ENCODE data around the gene OR2B2.
"Not testable (repeated sequence)": the region's sequence is repeated elsewhere in the genome, so short reads cannot be mapped to it uniquely, and the experiment has no call there.

Gene OR2B2

DNA sequence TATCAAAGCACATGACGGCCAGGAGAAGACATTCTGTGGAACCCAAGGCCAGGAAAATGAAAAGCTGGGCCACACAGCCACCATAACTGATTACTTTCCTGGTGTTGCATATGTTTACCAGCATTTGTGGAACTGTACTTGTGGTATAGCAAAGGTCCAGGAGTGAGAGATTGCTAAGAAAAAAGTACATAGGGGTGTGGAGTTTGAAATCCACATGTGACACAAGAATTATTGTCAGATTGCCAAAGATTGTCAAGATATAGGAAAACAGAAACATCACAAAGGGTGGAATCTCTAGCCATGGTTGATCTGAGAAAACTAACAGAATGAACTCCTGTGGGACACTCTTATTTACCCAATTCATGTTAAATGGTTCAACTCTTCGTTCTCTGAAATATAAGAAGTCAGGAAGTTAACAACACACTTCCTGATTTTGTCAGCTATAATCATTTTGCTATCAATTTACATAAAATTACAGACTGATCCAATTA, at the start of gene OR2B2:
Gene OR2B2 (minus strand): TSS at position 441 of the 491 bp plus-strand sequence. CDS start 77 bp downstream, at position 364.
- no peak for DNase-seq

DNA sequence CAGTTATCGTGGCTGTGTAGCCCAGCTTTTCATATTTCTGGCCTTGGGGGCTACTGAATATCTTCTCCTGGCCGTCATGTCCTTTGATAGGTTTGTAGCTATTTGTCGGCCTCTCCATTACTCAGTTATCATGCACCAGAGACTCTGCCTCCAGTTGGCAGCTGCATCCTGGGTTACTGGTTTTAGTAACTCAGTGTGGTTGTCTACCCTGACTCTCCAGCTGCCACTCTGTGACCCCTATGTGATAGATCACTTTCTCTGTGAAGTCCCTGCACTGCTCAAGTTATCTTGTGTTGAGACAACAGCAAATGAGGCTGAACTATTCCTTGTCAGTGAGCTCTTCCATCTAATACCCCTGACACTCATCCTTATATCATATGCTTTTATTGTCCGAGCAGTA, 45.3 kb upstream of the OR2B2 start:
- no peak for DNase-seq

DNA sequence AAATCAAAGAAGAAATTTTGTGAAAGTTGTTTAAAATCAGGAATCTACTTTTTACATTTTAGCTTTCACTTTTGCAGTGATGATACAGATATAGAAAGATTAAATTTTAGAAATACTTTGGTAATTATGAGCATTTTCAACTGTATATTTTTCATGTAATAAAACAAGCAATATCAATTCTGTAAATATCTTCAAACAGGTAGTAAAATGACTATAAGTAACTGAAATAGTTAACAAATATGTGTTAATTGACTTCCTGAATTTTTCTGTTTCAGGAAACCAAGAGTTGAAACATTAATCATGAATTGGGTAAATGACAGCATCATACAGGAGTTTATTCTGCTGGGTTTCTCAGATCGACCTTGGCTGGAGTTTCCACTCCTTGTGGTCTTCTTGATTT, 44.7 kb upstream of the OR2B2 start, which contains the start of gene OR2B6:
Gene OR2B6 (plus strand): TSS at position 301 of the 400 bp plus-strand sequence. CDS start 0 bp downstream, at position 301.
- DNase-seq = no peak

DNA sequence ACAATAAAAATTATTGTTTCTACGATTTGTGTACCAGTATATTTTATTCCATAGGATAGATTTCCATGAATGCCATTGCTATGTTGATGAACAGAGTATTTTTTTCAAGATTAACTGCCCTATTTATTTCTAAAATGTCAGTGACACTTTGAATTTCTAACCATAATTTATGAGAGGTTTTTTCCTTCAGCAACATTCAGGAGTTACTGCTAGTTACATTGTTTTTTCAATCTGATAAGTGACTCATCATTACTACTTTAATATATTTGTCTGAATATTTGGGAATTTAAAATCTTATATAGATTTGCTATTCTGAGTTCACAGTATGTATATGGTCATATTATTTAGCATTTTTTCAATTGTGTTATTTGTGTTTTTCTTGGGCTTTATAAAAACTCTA, 38.8 kb upstream of the OR2B2 start:
- no peak for DNase-seq

DNA sequence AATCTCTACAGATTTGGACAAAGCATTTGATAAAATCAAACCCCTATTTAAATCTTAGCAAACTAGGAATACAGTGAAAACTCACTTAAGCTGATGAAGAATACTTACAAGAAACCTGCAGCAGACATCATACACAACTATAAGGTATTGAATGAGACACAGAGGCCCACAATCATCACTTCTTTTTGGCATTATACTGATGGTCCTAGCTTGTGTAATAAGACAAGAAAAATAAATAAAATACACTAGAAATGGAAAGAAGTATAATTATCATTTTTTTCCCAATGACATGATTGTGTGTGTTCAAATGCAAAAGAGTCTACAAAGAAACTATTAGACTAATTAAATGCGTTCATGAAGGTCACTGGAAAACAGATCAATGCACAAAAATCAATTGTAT, 36.0 kb upstream of the OR2B2 start:
- no peak for DNase-seq

DNA sequence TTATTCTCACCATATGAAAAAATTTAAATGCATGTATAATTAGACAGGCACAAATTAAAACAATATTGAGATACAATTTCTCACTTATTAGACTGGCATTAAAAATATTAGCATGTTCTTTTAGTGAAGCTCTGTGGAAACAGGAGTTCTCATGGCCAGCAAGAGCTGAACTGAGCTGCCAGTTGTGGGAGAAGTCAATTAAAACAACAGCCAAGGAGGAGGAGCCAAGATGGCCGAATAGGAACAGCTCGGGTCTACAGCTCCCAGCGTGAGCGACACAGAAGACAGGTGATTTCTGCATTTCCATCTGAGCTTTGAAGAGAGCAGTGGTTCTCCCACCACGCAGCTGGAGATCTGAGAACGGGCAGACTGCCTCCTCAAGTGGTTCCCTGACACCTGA, 30.9 kb upstream of the OR2B2 start:
- not testable (repeated sequence) for DNase-seq

DNA sequence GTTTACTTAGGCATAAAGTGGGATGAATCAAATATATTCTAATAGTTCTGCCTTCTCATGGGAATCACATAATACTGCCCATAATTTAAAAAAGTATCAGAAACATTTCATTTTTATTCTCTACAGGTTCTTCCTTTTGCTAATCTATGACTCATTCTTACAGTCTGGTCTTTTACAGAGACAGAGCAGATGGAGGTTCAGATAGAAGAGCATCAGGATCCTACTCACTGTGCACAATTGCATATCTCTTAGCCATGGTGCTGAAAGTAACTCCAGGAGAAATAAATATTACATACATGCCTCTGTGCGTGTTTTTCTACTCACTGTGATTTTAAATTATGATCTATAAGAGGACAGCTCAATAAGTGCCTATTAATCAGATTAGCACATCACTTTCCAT, 28.6 kb upstream of the OR2B2 start:
- DNase-seq = no peak

DNA sequence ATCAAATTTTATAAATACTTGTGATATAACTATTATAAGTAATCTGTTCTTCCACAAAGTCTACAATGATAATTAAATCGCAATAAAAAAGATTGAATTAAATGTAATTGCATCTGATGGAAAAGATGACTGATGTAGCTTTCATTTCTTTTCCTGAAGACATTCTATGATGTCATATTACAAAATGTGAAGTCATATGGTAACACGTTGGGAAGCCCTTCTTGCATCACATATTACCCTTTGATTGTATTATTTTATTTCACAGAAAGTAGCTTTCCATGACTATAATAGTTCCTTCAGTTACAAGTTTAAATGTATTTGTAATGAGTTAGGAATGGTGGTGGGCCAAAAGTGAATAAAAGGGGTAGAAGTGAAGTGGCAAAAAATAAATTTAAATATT, 19.0 kb upstream of the OR2B2 start:
- no peak for DNase-seq

DNA sequence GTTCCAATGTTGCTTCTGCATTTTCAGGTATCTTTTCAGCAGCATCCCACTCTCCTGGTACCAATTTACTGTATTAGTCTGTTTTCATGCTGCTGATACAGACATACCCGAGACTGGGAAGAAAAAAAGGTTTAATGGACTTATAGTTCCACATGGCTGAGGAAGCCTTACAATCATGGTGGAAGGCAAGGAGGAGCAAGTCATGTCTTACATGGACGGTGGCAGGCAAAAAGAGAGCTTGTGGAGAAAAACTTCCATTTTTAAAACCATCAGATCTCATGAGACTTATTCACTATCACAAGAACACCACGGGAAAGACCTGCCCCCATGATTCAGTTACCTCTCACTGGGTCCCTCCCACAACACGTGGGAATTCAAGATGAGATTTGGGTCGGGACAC, 17.7 kb upstream of the OR2B2 start:
- not testable (repeated sequence) for DNase-seq

DNA sequence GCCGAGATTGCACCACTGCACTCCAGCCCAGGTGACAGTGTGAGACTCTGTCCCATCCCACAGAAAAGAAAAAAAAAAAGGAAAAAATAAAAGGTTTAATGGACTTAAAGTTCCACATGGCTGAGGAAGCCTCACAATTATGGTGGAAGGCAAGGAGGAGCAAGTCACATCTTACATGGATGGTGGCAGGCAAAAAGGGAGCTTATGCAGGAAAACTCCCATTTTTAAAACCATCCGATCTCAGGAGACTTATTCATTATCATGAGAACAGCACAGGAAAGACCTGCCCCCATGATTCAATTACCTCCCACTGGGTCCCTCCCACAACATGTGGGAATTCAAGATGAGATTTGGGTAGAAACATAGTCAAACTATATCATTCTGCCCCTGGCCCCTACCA, 15.8 kb upstream of the OR2B2 start:
- not testable (repeated sequence) for DNase-seq

DNA sequence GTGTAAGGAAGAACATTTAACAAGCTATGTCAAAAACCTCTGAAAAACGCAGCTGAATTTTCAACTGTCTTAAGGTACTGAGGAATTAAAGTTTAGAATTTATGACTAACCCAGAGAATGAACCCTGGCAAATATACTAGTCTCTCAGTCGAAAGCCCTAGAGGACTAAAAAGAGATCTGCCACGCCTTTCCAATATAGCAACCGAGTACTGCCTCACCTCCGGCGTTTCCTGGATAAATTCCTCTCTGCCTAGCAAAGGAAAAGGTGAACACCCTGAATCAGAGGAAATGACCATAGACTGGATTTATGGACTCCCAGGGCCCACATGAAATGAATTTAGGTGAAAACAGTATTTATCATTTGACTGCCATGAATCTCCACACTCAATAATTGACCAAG, 12.0 kb upstream of the OR2B2 start:
- no peak for DNase-seq

DNA sequence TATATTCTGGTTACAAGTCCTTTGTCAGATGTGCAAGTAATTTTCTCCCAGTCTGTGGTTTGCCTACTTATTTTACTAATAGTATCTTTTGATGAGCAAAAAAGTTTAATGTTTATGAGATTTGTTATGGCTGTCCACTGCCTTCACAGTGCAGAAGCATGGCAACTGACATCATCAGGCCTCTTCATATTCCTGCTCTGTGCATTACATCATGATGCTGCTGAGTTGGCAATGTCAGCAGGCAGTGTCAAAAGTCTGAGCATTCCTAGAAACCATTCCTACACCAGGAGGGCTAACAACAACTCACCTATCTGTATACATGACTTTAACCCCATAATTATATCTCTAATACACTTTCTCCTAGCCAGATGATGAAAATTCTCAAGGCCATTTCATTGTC, 10.8 kb upstream of the OR2B2 start:
- no peak for DNase-seq

DNA sequence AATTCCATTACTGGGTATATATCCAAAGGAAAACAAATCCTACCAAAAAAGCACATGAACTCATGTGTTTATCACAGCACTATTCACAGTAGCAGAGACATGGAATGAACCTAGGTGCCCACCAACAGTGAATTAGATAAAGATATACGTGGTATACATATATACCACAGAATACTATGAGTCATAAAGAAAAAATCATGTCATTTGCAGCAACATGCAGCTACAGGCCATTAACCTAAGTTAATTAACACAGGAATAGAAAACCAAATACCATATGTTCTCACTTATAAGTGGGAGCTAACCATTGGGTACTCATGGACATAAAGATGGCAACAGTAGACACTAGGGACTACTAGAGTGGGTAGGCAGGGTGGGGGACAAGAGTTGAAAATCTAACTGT, 4.2 kb downstream of the OR2B2 start:
- DNase-seq = no peak

DNA sequence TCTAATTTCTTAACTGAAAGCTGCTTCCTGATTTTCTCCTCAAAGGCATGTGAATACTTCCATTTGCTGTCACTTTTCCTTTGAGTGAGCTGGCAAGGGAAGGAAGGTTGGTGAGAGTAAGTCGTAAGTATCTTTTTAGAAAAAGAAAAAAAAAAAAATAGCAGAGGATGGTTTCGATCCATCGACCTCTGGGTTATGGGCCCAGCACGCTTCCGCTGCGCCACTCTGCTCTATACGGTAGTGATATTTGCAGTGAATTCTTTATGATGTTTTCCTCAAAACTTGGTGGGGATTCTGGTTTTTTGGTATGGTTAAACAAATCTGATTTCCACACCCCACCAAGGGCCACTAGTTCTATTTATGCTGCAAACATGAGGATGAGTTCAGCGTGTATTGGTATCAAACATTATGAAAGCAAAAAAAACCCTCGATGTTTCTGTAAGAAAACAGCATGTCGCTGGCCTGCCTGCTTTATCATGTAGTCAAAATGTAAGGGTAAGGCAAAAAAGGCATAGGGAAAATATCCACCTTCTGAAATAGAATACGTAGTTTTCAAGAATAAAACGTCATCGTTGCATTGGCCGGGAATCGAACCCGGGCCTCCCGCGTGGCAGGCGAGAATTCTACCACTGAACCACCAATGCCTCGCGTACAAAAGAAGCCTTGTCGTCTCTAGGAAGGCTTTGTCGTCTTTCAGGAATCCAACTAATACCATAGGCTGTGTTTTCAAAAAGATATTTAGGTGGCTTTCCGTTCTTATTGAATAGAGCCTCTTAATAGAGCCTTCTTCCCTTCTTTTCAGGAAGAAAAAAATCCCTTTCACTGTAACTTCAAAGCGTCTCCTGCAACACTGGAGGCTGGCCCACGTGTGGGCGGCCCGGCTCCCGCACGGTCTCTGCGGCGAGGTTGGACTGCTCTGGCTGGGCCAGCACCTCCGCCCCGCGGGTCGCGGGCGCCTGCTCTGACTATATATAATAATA, 9.6 kb downstream of the OR2B2 start:
- DNase-seq = peak; percentile 87

DNA sequence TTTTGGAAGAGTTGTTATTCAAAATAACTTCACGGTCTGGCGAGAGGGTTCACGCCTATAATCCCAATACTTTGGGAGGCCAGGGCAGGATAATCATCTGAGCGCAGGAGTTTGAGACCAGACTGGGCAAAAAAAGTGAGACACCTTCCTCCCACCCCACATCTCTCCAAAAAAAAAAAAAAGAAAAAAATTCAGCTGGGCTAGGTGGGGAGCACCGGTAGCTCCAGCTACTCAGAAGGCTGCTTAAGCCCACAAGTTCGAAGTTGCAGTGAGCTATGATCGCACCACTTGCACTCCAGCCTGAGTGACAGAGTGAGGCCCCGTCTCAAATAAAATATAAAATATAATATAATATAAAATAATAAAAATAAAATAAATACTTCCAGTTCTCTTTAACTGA, 10.4 kb downstream of the OR2B2 start:
- DNase-seq = no peak

DNA sequence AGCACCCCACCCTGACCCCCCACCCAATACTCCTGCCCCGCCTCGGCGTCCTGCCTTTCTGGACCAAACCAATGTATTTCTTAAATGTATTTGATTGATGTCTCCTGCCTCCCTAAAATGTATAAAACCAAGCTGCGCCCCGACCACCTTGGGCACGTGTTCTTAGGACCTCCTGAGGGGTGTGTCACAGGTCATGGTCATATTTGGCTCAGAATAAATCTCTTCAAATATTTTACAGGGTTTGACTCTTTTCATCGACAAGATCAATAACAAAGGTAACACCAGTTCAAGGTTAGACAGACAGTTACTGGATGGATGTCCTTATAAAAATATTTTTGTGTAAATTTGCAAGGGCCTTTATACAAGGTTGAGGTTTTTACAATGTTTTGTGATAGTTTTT, 12.0 kb downstream of the OR2B2 start:
- not testable (repeated sequence) for DNase-seq

DNA sequence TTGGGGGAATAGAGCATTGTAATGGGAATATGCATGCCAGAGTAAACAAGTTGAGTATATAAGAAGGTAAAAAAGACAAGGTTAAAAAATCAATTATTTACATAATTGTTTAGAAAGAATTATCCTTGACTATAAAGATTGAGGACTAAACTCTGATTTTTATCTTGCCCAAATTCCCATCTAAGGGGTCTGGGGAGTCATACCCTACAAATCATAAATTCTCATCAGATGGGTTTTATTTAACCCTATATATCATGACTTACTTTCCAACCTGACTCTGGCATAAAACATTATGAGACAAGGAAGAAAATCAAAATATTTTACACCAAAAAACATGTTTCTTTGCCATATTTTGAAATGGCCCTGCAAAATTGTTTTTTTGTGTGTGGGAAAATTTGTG, 12.7 kb downstream of the OR2B2 start:
- no peak for DNase-seq

DNA sequence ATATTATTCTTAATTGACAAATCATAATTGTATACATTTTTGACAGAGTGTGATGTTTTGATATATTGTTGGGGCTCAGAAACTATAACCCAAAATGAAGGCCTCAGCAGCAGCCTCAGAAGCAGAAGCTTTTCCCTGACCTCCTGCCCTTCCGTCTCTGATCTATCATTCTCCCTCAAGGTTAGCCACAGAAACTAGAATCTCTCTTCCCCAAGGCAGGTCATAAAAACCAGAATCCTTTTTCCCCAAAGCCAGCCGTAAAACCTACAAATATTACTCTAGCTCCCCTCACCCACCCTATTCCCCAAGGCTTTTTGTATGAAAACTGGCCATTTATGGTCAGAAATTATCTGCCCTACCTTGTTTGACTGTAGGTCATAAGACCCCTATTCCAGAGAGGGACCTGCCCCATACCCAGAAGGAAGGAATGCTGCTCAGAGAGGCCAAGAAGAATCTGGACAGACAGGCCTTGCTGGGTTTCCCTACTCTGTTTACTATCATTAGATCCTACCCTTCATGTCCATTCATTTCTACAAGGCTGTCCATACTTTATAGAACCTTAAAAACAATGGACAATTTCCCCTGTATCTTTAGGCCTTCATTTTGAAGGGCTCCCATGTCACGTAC, 14.5 kb downstream of the OR2B2 start:
- DNase-seq = no peak

DNA sequence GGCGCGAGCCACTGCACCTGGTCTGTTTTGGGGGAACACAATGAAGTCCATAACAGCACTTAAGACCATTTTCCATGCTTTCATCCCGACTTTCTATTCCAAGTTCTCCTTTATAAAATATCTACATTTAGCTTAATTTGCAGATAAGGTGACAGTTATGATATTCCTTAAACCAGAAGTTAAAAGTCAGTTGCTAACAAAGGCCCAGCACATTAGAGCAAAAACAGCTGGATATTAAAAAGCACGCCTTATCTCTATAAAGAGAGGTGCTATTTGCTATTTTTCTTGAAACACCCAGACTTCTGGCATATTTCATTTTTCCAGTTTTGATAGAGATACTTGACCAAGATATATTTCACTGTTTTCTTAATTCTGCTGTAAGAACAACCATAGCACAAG, 15.8 kb downstream of the OR2B2 start:
- DNase-seq = no peak

DNA sequence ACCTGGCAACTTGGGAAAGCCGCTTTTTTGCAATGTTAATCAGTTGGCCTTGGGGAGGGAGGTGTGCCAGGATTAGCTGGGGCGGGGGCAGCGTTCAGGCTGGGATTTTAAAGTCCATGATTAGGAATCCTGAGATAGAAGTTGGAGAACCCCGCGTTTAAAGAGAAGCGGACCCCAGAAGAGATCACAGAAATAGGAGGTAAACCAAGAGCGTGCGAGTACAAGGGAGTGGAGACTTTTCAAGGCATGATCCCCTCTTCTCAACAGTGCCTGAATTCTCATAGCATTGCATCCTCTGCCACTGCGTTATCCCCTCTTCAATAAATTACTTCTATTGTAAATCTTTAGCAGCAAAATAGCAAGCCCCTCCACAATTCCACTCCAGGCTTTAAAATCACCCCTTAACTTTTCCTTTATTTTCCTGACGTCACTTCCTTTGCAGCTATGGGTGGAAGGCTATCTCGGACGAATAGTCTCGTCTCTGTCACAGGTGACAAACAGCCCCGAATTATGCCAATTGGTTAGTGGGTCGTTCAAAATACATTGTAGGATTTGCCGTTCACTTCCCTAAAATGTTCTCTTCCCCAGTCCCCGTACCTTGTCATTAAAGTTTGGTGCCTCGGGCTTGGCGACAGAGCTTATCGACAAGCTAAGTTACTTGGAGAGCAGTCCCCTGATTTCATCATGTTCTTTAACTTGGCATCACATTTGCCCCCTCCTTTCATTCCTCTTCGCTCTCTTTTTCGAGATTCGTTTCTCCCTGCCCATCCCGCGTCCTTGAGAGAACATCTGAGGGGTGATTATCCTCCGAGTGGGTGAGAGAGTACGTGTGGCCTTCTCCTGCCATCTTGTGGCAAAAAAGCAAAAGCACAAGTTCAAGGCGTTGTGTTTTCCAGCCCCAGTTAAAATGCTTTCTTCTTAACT, 17.1 kb downstream of the OR2B2 start:
- DNase-seq = peak; percentile 56

DNA sequence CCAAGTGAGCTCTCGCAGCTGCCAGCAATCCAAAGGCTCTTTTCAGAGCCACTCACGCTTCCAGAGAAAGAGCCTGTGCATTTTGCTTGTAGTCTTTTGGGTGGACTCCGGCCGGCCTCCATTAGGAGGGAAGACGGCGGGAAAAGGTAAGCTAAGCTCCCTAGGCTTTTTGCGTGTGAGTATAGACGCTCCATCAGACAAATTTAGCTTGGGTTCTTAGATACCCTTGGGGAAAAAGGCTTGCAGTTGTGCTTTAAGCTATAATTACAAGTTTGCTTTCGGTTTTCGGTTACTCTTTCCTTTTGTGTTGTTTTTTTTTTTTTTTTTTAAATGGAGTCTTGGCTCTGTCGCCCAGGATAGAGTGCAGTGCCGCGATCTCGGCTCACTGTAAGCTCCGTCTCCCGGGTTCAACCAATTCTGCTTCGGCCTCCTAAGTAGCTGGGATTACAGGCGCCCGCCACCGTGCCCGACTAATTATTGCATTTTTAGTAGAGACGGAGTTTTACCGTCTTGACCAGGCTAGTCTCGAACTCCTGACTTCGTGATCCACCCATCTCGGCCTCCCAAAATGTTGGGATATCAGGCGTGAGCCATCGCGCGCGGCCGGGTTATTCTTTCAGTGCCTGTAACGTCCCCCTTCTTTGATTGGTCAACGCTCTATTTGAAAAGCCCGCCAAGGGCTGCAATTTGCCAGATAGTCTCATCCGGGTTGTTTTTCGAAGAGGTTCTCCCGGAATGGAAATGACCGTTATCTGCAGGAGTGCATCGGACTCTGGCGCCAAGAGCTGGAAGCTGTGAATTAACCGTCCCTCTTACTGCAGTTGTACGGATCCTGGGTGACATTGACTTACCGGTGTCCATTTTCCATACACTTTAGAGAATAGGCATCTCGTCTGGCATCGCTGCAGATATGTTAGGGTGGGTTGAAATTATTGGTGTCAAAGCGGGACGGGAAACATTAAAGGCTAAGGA, 18.1 kb downstream of the OR2B2 start:
- peak; percentile 75 for DNase-seq

Data from activated naive CD4-positive, alpha-beta T cell treated with Interleukin-2 at 50 U/mL for 16 hours (primary cell).